Thoracic aorta (tissue), 2 donors: ENCODE results near the gene MEGF11. TPM values are rescaled to one million over a fixed set of nuclear protein-coding genes. Genes with fewer than 3 reads are reported as not detected.

Experiments used
- ATAC-seq: fragments of 150-250 bp; one replicate; pipeline ENCODE4 v1.8.0; 2017; ENCODE audit warnings: low read depth; ENCODE audit not compliant: insufficient number of reproducible peaks, low FRiP score
- DNase-seq: peaks from one replicate; pipeline ENCODE4 v3.0.0-alpha.2; 2020; ENCODE audit warnings: low spot score
- H3K27ac ChIP-seq, 2 donors: fragments of 200-600 bp; sonication (generic); 1 replicate in 1 of 2; 2 replicates in 1 of 2; pipeline ENCODE4 v1.5.1; 2016; ENCODE audit warnings: mild to moderate bottlenecking in 2 of 2, moderate library complexity in 2 of 2
- H3K27me3 ChIP-seq: fragments of 200-600 bp; sonication (generic); replicated peaks from 2 replicates; pipeline ENCODE4 v1.6.0; 2016; ENCODE audit warnings: mild to moderate bottlenecking; ENCODE audit not compliant: insufficient read depth
- H3K36me3 ChIP-seq: fragments of 200-600 bp; sonication (generic); one replicate; pipeline ENCODE4 v1.5.1; 2016
- H3K4me1 ChIP-seq, 2 donors: fragments of 200-600 bp; sonication (generic); 1 replicate in 1 of 2; 2 replicates in 1 of 2; pipeline versions ENCODE4 v1.5.1 to v1.6.0; 2016; ENCODE audit warnings: low read depth in 2 of 2, mild to moderate bottlenecking in 1 of 2; ENCODE audit not compliant: control insufficient read depth in 1 of 2
- H3K4me3 ChIP-seq: fragments of 200-600 bp; sonication (generic); 2 replicates; pipeline ENCODE4 v1.5.1; 2016; ENCODE audit warnings: mild to moderate bottlenecking
- H3K9me3 ChIP-seq: fragments of 200-600 bp; sonication (generic); 2 replicates; pipeline ENCODE4 v1.5.1; 2016
- total RNA-seq, 2 donors: library from RNA; depleted of rRNA; stranded (reverse); fragments of >200 nt; gene quantifications; one replicate each; pipeline versions ENCODE4 v1.1.0 to v1.2.3, GENCODE V29; 2016
- TF ChIP-seq, protein P1 (sequence below): fragments of 200-600 bp; sonication (generic); IDR thresholded peaks from one replicate; pipeline ENCODE4 v1.5.1; 2019; ENCODE audit warnings: antibody characterized with exemption

MEGF11 gene
- total RNA-seq, 2 donors from 2014 or later = not detected

DNA sequence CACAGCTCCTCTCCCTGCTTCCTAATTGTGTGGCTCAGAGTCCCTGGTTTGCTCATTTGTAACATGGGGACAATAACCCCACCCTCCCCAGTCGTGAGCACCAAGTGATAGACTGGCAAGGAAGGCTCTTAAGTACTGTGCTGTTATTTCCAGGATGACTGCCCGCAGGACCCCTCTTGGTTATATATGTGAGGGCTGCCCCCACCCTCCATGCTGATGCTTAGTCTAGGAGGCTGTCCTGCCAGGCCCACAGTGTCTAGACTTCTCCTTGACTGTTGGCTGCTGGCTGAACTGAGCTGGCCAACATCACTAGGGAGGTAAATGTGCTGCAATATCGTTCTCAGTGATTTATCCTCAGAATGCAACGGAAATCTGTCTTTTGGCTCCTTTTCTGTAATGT, 339.2 kb downstream of the MEGF11 start:
- Histone ChIP-seq H3K36me3 (no peaks in the 10 kb centered on the region), H3K4me3 (no peak overlapping the region), H3K27me3 (no peaks in the 10 kb centered on the region), H3K27ac (no peak overlapping the region), H3K4me1 (peaks cover 0 to 13% of the 10 kb centered on the region in 2 donors), H3K9me3 (no peaks in the 10 kb centered on the region)
- DNase-seq = no peak
- TF ChIP-seq, protein P1, sequence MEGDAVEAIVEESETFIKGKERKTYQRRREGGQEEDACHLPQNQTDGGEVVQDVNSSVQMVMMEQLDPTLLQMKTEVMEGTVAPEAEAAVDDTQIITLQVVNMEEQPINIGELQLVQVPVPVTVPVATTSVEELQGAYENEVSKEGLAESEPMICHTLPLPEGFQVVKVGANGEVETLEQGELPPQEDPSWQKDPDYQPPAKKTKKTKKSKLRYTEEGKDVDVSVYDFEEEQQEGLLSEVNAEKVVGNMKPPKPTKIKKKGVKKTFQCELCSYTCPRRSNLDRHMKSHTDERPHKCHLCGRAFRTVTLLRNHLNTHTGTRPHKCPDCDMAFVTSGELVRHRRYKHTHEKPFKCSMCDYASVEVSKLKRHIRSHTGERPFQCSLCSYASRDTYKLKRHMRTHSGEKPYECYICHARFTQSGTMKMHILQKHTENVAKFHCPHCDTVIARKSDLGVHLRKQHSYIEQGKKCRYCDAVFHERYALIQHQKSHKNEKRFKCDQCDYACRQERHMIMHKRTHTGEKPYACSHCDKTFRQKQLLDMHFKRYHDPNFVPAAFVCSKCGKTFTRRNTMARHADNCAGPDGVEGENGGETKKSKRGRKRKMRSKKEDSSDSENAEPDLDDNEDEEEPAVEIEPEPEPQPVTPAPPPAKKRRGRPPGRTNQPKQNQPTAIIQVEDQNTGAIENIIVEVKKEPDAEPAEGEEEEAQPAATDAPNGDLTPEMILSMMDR = no peak
- ATAC-seq = no peak

DNA sequence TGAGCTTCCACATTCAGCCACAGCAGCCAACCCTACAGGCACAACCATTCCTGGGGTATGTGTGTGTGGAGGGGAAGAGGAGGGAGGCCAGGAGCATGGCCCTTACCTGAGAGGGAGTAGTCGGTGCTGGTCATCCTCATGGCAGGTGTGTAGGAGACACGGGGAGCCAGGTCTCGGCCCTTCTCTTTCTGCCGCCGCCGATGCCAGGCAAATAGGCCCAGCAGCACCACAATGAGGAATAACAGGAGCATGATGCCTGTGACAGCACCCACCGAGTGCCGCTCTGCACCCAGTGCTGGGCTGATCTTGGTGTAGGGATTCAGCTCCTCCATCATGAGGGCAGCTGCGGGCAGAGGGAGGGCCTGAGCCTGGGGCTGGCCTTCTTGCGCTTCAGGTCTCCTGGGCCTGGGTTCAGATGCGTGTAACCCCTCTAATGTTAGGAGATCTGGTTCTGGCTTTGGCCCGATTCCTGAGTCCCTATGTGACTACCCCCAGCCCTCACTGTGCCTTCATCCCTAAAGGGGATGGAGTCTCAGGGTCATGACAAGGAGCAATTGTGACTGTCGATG, 339.8 kb downstream of the MEGF11 start:
- H3K27ac ChIP-seq = no peak overlapping the region
- no peak for ATAC-seq
- no peaks in the 10 kb centered on the region for H3K36me3 ChIP-seq
- DNase-seq = no peak
- H3K27me3 ChIP-seq = no peaks in the 10 kb centered on the region
- H3K4me1 ChIP-seq = peaks cover 0 to 13% of the 10 kb centered on the region in 2 donors
- no peaks in the 10 kb centered on the region for H3K9me3 ChIP-seq
- no peak overlapping the region for H3K4me3 ChIP-seq
- TF ChIP-seq, protein P1 = no peak

DNA sequence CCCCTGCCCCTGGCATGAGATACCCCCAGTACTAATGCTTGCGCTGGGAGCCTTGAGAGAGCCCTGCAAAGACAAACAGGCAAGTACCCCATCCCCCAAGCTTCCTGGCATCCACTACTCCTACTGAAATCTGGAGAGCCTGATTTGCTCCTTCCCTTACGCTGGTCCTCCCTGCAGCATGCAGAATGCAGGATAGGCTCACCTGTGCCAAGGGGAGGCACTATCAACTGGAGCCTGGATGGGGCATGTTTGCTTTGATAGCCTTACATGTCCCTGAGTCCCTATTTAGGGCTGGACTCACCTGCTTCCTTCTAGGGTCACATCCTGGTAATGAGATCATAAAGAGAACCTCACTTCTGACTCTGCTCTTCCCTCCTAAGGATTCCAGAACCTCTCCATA, 341.3 kb downstream of the MEGF11 start:
- no peaks in the 10 kb centered on the region for H3K36me3 ChIP-seq
- TF ChIP-seq, protein P1 = no peak
- ATAC-seq (no peak), DNase-seq (no peak)
- H3K27ac ChIP-seq = no peak overlapping the region
- no peaks in the 10 kb centered on the region for H3K27me3 ChIP-seq
- H3K4me1 ChIP-seq = peaks cover 0 to 11% of the 10 kb centered on the region in 2 donors
- H3K9me3 ChIP-seq = no peaks in the 10 kb centered on the region
- H3K4me3 ChIP-seq = no peak overlapping the region

DNA sequence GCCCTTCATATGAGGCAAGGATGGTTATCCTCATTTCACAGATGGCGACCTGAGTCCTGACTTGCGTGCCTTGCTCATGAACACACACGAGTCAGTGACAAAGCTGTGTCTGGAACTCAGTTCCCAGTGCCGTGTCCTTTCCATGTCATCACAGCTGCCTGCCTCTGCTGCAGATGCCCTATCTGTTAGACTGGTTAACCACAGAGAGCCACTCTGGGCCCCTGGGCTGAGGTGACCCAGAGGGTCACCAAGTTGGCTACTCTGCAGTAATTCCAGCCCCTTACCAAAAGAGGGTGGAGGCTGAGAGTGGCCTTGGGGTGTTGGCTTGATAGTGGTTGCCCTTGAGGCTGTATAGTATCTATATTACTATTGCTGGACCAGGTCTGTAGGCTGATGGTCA, 343.2 kb downstream of the MEGF11 start:
- Histone ChIP-seq H3K27me3 (no peaks in the 10 kb centered on the region), H3K4me3 (no peak overlapping the region), H3K4me1 (no peaks in the 10 kb centered on the region), H3K27ac (no peak overlapping the region), H3K9me3 (no peaks in the 10 kb centered on the region), H3K36me3 (peaks cover 3% of the 10 kb centered on the region)
- no peak for ATAC-seq
- no peak for DNase-seq
- TF ChIP-seq, protein P1 = no peak

DNA sequence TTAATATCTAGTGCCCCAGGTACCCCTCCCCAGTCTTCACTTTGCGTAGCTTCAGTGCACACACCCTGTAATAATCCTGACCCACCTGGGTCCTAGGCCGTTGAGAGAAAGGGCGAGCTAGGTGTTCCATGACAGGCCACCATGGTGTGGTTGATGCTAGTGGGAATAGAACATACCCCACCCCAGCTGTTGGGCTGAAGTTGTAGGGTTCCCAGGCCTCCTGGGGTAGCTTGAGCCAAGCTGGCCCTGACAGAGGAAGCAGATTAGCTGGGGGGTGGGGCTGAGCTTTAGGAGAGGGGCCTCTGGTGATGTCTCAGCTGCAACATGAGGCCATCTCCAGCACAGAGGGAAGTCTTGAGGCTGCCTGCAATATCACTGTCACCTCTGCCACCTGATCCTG, 343.7 kb downstream of the MEGF11 start:
- H3K27me3 ChIP-seq = no peaks in the 10 kb centered on the region
- ATAC-seq (no peak), DNase-seq (no peak)
- H3K4me1 ChIP-seq = no peaks in the 10 kb centered on the region
- TF ChIP-seq, protein P1 = no peak
- peaks cover 3% of the 10 kb centered on the region for H3K36me3 ChIP-seq
- H3K27ac ChIP-seq = no peak overlapping the region
- no peak overlapping the region for H3K4me3 ChIP-seq
- no peaks in the 10 kb centered on the region for H3K9me3 ChIP-seq
